HG03039 (cell line): Measurements from ENCODE around the gene LDB3.
"Not testable (repeated sequence)": the region's sequence is repeated elsewhere in the genome, so short reads cannot be mapped to it uniquely, and the experiment has no call there.

Source experiments
- ATAC-seq: cut with Tn5 transposase; IDR thresholded peaks from one replicate; pipeline ENCODE4 v1.9.1; 2021; ENCODE audit warnings: mild to moderate bottlenecking, moderate library complexity; ENCODE audit not compliant: unreplicated experiment

Gene LDB3

GRCh38 chr10:86668297-86669165, at the start of gene LDB3:
LDB3 (plus strand) TSS chr10:86668511; CDS start chr10:86668692, 181 bp downstream.
- no peak for ATAC-seq

- no peak for ATAC-seq
These were observed 40.0 kb upstream of the LDB3 start for GRCh38 chr10:86628311-86628710.

GRCh38 chr10:86630079-86630478, 38.2 kb upstream of the LDB3 start:
- ATAC-seq, result no peak

- no peak for ATAC-seq
These were observed 36.1 kb upstream of the LDB3 start for GRCh38 chr10:86632009-86632800.

- no peak for ATAC-seq
These were observed 35.4 kb upstream of the LDB3 start for GRCh38 chr10:86632951-86633350.

- ATAC-seq, result no peak
These were observed 32.9 kb upstream of the LDB3 start for GRCh38 chr10:86635402-86635801.

- no peak for ATAC-seq
These were observed 32.0 kb upstream of the LDB3 start for GRCh38 chr10:86636311-86636710.

GRCh38 chr10:86642021-86642420, 26.3 kb upstream of the LDB3 start:
- ATAC-seq, result no peak

- ATAC-seq, result no peak
These were observed 25.8 kb upstream of the LDB3 start for GRCh38 chr10:86642499-86642898.

GRCh38 chr10:86644152-86644793, 24.0 kb upstream of the LDB3 start:
- ATAC-seq, result no peak

GRCh38 chr10:86644794-86645445, 23.4 kb upstream of the LDB3 start:
- no peak for ATAC-seq

GRCh38 chr10:86645621-86646165, 22.6 kb upstream of the LDB3 start:
- not testable (repeated sequence) for ATAC-seq

GRCh38 chr10:86646532-86646931, 21.8 kb upstream of the LDB3 start:
- ATAC-seq, result no peak

GRCh38 chr10:86646933-86647332, 21.4 kb upstream of the LDB3 start:
- no peak for ATAC-seq

- ATAC-seq, result no peak
These were observed 20.3 kb upstream of the LDB3 start for GRCh38 chr10:86647773-86648703.

GRCh38 chr10:86648704-86649427, 19.4 kb upstream of the LDB3 start:
- ATAC-seq, result no peak

GRCh38 chr10:86649471-86650150, 18.7 kb upstream of the LDB3 start:
- ATAC-seq, result no peak

- no peak for ATAC-seq
These were observed 18.2 kb upstream of the LDB3 start for GRCh38 chr10:86650151-86650550.
